Brain microvascular endothelial cell (primary cell): ENCODE results near the gene NAA16.

Experiments
- DNase-seq: peaks from one replicate; pipeline ENCODE4 v3.0.0-alpha.2; 2020
- H3K27ac ChIP-seq: fragments of 250-450 bp; sonication (Bioruptor Pico); 2 replicates; pipeline ENCODE4 v1.5.1; 2020; ENCODE audit warnings: mild to moderate bottlenecking, moderate library complexity
- H3K27me3 ChIP-seq: fragments of 250-450 bp; sonication (Bioruptor Pico); replicated peaks from 2 replicates; pipeline ENCODE4 v1.5.1; 2020; ENCODE audit warnings: mild to moderate bottlenecking
- H3K36me3 ChIP-seq: fragments of 250-450 bp; sonication (Bioruptor Pico); replicated peaks from 2 replicates; pipeline ENCODE4 v1.5.1; 2020; ENCODE audit warnings: mild to moderate bottlenecking
- H3K4me3 ChIP-seq: 2 replicates; pipeline ENCODE4 v1.5.1; 2011; ENCODE audit warnings: low read depth, mild to moderate bottlenecking, control low read depth, low read length, moderate library complexity
- in situ Hi-C: cut with HindIII; loops from 2 replicates; pipeline ENCODE4 v1.10.0; 2017; ENCODE audit warnings: low sequenced_read_pairs, low pct_ligation_motif_present
- TF ChIP-seq, protein P1 (sequence below): IDR thresholded peaks from 2 replicates; pipeline ENCODE4 v1.5.1; 2011; ENCODE audit warnings: low read depth, mild to moderate bottlenecking, moderate library complexity, low read length, control low read depth, inconsistent platforms; ENCODE audit errors: missing control alignments

The NAA16 gene

DNA sequence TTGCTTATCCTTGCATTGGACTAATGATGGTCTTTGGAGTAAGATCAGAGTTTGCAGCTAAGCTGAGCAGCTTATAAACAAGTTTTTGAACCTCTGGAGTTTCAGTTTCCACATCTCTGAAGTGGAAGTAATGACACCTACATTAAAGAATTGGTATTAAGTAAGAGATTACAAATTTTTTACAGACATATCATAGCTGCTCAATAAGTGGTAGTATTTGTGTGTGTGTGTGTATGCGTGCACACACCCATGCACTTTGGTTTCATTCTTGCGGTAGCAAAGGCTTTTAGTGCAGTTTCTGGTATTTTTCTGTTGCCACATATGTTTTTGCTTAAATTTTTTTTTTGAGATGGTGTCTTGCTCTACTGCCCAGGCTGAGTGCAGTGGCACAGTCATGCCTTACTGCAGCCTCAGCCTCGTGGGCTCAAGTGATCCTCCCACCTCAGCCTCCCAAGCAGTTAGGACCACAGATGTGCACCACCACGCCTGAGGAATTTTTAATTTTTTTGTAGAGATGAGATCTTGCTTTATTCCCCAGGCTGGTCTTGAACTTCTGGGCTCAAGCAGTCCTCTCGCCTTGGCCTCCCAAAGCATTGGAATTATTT lies 4.5 kb downstream of the NAA16 start:
- TF ChIP-seq, protein P1, sequence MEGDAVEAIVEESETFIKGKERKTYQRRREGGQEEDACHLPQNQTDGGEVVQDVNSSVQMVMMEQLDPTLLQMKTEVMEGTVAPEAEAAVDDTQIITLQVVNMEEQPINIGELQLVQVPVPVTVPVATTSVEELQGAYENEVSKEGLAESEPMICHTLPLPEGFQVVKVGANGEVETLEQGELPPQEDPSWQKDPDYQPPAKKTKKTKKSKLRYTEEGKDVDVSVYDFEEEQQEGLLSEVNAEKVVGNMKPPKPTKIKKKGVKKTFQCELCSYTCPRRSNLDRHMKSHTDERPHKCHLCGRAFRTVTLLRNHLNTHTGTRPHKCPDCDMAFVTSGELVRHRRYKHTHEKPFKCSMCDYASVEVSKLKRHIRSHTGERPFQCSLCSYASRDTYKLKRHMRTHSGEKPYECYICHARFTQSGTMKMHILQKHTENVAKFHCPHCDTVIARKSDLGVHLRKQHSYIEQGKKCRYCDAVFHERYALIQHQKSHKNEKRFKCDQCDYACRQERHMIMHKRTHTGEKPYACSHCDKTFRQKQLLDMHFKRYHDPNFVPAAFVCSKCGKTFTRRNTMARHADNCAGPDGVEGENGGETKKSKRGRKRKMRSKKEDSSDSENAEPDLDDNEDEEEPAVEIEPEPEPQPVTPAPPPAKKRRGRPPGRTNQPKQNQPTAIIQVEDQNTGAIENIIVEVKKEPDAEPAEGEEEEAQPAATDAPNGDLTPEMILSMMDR, result no peak
- Histone ChIP-seq H3K36me3 (no peaks in the 10 kb centered on the region), H3K4me3 (no peak overlapping the region), H3K27me3 (no peaks in the 10 kb centered on the region), H3K27ac (no peak overlapping the region)
- in situ Hi-C loops, result no loop called here
- no peak for DNase-seq

DNA sequence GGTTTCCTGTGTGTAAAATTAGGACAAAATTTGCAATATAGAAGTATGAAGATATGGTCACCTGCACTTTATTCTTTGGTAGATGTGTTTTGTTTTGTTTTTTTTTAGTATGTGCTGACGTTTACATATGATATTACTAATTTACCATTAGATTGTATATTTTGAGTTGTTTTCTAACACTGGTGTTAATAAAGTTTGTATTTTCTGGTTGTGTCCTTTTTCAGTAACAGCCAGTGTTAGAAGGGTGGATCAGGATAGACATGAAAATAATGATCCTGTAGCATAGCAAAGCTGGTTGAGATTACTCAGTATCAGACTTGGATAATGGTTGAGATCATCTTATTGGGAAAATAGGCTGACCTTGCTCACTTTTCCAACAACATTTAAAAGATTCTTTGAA lies 6.2 kb downstream of the NAA16 start:
- in situ Hi-C loops, result no loop called here
- no peaks in the 10 kb centered on the region for H3K27me3 ChIP-seq
- no peak overlapping the region for H3K27ac ChIP-seq
- TF ChIP-seq, protein P1, result no peak
- no peak for DNase-seq
- no peak overlapping the region for H3K4me3 ChIP-seq
- H3K36me3 ChIP-seq, result no peaks in the 10 kb centered on the region

DNA sequence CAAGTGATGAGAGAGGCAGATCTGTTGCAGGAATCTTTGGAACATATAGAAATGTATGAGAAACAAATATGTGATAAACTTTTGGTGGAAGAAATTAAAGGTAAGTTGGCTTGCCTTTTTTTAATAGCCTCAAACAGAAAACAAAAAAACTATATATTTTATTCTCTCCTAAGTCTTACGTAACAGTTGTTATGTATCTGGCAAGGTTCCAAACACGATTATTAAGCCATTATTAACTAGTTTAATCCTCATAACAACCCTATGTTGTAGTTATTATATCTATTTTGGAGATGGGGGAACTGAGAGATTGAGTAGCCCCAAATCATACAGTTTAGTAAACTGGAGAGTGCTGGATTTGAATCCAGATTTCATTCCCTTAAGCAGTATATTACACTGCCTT lies 14.7 kb downstream of the NAA16 start:
- H3K27me3 ChIP-seq, result no peaks in the 10 kb centered on the region
- H3K4me3 ChIP-seq, result no peak overlapping the region
- in situ Hi-C loops, result no loop called here
- TF ChIP-seq, protein P1, result no peak
- no peak for DNase-seq
- peaks cover 2% of the 10 kb centered on the region for H3K36me3 ChIP-seq
- H3K27ac ChIP-seq, result no peak overlapping the region

DNA sequence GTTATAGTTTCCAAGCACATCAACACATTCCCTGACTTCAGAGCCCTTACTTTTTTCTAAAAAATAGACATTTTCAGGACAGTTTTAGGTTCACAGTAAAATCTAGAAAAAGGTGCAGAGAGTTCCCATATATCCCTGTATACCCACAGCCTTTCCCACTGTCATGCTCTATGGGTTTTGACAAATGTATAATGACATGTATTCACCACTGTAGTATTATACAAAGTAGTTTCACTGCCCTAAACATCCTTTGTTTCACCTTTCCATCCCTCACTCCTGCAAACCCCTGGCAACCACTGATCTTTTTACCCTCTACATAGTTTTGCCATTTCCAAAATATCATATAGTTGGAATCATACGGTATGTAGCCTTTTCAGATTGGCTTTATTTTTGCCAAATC lies 15.6 kb downstream of the NAA16 start:
- DNase-seq, result no peak
- in situ Hi-C loops, result no loop called here
- H3K27ac ChIP-seq, result no peak overlapping the region
- H3K4me3 ChIP-seq, result no peak overlapping the region
- H3K36me3 ChIP-seq, result peaks cover 2% of the 10 kb centered on the region
- no peaks in the 10 kb centered on the region for H3K27me3 ChIP-seq
- TF ChIP-seq, protein P1, result no peak

DNA sequence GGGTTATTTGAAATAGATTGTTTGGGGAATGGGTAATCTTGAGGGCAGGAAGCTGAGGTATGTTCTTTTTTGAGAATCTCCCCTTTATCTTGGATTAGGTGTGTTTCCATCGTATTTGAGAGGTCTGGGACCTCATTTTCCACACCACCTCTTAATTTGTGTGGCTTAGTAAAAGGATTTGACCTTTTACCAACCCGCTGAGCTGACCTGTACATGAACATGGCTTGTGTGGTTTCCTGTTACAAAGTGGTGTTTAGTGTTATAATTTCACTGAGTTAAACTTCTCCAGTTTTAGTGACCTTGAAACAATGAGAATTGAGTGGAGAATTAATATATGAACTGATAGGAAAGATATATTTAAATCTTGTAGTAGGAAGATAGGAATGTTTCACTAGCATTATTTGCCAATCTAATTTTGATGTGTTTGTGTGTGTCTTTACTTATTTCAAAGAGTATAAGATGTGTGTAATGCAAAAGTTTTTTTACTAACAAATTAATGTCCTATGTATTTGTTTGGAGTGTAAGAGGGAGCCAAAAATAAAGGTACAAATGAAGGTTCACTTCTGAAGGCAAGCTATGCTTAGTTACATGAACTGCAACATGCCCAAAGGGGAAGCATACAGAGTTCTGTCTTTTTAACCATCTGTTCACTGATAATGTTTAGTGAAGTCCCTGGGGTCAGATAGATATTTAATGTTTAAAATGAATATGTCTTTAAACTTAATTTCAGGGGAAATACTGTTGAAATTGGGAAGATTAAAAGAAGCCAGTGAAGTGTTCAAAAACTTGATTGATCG lies 17.1 kb downstream of the NAA16 start:
- no peak for DNase-seq
- no peak overlapping the region for H3K4me3 ChIP-seq
- in situ Hi-C loops, result no loop called here
- no peak overlapping the region for H3K27ac ChIP-seq
- TF ChIP-seq, protein P1, result no peak
- H3K27me3 ChIP-seq, result no peaks in the 10 kb centered on the region
- peaks cover 2% of the 10 kb centered on the region for H3K36me3 ChIP-seq
